Retina (tissue), 1 donor: ENCODE data around the gene AGTPBP1.

Experiments
- DNase-seq: peaks from one replicate; pipeline ENCODE4 v3.0.0-alpha.2; 2016

AGTPBP1 gene

DNA sequence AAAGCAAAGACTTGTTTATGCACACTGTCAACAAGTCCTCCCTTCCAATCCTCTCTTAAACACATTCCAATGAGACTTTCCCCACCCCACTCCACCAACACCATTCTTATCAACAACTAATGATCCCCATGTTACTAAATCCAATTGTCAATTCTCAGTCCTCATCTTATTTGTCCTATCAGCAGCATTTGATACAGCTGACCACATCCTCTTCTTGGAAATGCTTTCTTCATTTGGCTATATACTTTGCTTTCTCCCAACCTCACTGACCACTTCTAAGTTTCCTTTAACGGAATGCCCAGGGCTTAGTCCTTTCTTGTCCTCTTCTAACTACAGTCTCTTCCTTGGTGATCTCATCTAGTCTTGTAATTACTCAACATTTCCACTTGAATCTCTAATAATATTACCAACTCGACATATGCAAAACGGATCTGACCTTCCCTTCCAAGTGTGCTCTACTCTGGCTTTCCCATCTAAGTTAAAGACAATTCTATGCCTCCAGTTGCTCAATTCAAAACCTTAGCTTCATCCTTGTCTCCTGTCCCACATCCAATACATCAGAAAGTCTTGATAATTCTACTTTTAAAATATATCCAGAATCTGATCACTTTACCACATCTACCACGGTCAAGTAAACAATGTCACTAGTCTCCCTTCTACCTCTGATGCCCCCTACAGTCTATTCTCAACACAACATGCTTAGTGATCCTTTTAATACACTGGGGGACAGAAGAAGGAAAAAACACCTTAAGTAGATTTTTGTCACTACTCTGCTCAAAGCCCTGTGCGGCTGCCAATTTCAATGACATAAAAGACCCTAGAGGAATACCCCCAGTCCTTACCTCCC, 25.5 kb downstream of the AGTPBP1 start:
- DNase-seq, result no peak

DNA sequence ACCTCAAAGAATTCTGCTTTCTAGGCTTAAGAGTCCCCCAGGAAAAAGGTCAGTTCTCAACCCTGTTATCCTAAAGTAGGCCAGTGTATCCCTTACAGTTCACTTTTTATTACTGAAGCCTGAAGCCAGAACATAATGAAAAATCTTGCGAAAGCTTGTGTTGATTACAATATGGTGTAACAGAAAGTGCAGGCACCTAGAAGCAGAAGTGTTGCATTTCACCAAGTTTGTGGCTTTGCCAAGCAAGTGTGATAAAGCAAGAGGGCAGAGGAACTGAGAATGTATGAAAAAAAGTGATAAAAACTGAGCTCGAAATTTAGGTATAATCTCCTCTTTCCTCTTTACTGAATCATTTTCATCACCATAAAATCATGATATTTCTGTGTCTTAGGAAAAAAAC, 26.2 kb downstream of the AGTPBP1 start:
- no peak for DNase-seq

DNA sequence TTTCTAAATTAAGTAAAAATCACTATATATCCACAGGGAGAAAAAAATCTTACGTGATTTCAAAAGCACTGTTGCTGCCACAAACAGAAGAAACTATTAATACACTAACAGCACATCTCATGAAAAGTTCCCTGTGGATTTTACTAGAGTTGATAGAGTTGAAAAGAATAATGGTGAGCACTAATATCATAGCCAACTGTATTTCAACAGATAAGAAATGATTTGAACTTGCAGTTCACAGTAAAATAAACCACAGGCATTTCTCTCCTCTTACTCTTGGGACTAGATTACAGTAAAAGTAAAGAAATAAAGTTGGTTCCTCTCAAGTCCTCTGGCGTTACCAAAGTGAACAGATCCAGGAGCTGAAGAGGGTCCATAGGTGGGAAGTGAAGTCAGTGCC, 27.9 kb downstream of the AGTPBP1 start:
- DNase-seq, result no peak

DNA sequence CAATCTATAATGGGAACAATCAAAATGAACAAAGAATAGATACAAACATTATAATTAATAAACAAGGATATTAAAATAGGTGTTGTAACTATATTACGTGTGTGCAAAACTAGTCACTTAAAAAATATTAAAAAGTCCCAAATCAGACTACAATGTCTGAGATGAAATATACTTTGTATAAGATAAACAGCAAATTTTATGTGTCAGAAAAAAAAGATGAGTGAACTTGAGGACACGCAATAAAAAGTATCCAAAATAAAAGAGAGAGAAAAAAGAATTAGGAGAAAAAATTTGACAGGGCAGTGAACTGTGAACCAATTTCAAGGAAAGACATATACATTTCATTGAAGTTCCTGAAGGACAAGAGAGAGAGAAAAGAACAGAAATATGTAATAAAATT, 37.0 kb downstream of the AGTPBP1 start:
- no peak for DNase-seq

DNA sequence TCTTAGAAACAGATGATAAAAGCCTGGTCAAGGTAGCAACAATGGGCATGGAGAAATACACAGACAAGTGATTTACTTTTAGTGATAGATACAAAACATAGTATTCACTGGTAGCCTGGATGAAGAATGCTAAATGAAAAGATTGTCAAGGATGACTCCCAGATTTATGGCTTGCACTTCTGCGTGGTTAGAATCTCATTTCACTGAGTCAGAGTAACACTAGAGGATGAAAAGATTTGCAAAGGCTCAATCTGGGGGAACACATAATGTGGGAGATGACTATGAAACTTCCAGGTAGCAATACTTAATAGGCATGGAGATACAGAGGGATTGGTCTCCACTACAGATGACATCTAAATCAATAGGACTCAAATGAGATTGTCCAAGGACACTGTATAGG, 38.4 kb downstream of the AGTPBP1 start:
- DNase-seq, result no peak

DNA sequence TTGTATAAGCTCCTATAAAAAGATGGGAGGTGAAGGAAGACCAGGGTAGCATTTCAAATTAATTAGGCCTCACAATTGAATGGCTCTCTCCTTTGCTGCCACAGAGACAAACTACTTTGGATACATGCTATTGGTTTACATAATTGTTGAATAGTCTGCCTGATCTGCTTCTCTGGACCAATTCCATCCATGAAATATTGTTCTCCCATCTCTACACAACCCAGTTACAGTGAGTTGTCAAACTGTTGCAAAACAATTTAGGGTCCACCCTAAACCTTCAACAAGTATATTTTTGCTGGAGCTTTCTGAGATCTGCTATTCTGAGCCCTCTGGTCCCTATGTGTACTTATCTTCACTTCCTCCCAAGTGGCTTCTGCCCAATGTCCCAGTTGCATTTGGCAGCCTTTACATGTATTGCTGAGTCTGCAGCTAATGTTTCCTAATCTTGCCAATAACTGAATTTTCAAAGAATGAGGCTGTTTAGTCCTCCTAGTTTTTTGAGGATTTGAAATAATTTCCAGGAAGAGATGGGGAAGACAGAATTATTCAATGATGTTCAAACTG, 38.9 kb downstream of the AGTPBP1 start:
- no peak for DNase-seq

DNA sequence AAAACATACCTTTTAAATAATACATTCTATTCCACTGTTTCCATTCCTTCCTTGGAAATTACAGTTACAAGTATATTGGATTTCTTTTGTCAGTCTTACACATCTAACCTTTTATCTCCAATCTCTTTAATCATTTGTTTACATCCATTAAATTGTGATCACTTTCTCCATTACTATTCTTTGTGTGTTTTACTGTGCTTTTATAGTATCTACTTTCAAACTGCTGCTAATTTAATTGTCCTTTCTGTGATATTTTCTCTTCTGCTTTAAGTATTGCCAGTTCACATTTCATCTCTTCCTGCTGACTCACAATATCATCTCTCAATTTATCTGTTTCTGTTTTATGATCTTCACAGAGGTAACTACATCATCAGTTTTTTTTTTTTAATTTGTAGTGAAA, 39.6 kb downstream of the AGTPBP1 start:
- no peak for DNase-seq

DNA sequence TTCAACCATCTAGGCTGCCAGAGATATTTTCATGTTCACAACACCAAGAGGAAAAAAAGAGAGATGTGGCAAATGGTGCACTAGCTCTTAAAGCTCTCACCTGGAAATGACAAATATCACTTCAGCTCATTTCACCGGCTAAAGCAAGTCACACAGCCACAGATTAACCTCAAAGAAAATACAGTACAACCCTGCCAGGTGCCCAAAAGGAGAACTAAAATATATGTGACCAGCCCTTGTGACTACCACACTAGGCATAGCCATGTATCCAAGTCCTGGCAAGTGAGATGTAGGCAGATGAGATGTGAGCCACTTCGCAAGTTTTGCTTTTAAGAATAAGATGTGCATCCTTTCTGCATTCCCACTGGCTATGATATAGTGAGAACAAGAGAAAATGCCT, 41.4 kb downstream of the AGTPBP1 start:
- no peak for DNase-seq

DNA sequence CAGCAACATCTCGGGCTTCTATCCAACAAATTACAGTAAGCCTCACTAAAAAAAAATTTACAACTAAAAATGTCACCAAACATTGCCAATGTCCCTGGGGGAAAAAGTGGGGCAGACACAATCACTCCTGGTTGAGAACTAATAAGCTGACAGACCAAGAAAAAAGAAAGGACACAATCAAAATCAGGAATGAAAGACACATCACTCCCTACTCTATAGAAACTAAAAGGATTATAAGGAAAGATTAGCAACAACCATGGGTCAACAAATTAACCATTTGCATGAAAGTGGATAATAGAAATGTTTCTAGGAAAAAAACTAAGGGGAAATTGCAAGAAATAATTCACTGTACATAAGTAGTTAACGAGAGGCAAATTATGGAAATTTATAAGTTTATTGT, 53.4 kb downstream of the AGTPBP1 start:
- no peak for DNase-seq

DNA sequence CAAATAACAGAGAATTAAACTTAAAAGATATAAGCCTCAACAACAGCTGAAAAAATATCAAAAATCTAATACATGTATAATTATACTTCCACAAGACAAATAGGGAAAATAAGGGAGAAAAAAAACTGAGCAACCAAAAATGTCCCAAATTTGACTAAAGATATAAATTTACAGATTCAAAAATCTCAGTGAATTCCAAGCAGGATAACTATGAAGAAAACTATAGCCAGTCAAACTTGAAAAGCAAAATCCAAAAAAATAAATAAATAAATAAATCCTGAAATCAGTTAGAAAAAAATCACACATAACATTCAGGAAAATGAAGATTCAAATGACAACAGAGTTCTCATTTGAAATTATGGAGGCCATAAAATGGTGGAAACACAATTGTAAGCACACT, 56.7 kb downstream of the AGTPBP1 start:
- DNase-seq, result no peak

DNA sequence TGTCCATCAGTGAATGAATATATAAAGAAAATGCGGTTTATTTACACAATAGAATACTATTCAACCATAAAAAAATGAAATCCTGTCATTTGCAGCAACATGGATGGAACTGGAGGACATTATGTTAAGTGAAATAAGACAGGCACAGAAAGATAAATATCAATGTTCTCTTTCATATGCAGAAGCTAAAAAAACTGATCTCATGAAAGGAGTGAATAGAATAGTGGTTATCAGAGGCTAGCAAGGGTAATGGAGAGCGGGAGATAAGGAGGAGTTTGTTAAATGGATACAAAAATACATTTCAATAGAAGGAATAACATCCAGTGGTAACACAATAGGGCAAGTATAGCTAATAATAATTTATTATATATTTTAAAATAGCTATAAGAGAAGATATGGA, 65.0 kb downstream of the AGTPBP1 start:
- DNase-seq, result no peak

DNA sequence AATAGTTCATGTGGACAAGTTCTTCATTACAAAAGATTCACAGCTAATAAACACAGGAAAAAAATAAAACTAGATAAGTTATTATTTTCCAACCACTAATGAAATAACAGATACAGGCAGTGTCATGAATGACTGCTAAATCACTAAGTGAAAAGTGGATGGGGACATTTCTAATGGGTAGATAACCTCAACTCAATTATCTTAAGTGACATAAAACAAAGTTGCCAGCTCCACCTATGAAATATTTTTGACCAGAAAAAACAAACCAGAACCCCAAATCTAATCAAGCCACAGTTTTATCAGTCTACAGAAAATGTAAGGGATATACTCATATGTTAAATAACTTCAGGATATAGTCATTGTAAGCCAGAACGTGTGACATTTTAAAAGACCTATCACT, 74.4 kb downstream of the AGTPBP1 start:
- no peak for DNase-seq

DNA sequence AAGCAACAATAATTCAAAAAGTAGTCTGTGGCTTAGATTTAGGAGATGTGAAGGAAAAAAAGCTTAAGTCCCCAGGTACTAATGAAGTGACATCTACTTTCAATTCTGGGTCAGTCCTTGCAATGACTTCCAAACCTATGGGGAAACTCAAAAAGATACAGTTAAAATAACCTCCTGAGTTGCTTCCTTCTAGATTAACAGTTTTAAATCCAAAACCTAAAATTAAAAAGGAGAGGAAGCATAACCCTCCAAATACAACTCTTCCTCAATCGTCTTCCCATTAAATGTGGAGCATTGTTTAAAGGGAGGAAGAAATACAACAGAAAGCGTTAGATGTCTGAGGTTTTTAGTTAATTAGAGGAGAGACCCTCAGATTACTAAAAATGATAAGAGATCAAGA, 75.7 kb downstream of the AGTPBP1 start:
- no peak for DNase-seq

DNA sequence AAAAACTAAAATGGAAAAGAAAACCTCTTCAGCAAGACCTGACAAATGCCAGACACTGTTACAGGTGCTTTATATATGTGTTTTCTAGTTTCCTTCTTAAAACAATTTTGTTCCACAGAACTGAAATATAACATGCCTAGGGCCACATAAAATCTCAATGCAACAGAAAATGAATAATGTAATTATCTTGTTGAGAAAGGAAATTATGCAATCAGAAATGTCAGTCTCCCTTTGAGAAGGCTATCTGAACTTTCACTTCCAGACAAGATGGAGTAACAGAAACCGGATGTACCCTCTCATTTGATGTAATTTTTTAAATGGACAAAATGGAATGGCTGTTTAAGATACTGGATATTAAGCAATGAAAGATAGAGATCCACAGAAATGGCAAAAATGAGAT, 79.2 kb downstream of the AGTPBP1 start:
- no peak for DNase-seq

DNA sequence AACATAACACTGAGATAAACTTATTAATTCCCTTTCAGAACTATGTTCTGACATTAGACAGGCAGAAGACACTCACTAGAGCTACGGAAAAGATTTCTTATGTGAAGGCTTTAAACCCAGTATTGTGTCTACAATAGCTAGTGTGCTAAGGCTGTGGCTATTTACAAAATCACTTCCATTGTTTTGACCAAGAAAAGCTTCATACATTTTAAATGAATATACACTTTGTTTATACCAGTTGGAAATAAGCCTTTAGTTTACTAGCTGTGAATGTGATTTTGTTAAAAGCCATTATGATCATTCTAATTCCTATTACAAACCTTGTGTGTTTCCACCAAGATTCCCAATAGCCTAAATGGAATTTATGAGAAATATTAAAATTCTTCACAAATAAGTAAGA, 83.0 kb downstream of the AGTPBP1 start:
- DNase-seq, result no peak

DNA sequence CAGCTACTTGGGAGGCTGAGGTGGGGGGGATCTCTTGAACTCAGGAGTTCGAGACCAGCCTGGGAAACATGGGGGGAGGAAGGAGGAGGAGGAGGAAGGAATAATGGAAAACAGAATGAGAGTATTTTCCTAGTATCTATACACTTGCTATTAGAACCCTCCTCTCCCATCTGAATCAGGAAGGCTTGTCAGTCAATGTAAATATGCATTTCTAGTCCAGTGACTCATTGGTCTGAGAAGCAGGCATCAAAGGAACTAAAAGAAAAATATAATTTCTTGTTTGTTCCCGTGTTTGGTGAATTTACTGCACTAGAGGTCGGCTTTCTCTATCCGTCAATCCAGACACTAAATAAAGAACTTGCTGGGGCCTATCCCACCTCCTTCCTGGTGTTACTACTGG, 88.6 kb downstream of the AGTPBP1 start:
- no peak for DNase-seq

DNA sequence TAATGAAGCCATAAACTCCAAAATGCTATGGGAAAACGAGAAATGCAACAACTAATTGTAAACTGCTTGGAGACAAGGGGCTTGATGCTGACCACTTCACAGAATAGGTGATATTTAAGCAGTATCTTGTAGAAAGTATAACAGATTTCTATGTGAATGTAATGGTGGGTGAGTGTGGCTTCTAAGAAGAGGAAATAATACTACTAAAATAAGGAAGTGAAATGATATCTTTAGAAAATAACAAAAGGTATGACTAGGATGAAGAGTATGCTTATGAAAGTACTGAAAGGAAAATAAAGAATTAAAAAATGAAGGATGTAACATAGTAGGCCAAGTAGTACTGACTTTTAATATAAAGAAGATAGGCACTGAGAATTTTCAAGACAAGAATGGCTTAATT, 94.2 kb downstream of the AGTPBP1 start:
- no peak for DNase-seq

DNA sequence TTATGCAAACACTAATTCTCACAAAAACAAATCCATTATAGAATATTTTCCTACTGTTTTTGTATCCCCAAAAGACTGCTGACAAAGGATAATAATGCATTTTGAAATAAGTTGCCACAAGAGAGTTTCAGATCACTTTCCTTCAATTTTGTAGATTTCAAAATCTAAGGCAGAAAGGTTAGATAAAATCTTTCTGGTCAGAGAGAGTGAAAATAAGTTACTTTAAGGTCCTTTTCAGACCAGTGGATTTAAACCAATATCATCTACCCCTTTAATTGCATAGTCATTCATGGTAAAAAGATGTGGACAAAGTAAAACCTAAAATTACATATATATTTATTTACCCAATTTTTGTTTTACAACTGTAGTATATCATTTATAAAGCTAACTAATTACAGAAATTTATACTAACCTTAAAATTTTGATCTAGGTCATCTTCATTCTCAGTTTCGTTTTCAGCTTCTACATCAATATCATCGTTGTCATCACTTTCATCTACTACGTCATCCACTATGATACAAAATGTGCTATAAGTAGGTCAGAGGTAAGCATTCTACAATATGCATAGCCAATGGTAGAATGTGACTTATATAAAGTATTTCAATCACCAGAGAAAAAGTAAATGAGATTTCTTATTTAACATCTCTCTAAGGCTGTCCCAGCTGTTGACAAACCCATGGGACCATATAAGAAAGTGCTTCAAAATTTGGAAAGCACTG, 95.7 kb downstream of the AGTPBP1 start:
- no peak for DNase-seq

DNA sequence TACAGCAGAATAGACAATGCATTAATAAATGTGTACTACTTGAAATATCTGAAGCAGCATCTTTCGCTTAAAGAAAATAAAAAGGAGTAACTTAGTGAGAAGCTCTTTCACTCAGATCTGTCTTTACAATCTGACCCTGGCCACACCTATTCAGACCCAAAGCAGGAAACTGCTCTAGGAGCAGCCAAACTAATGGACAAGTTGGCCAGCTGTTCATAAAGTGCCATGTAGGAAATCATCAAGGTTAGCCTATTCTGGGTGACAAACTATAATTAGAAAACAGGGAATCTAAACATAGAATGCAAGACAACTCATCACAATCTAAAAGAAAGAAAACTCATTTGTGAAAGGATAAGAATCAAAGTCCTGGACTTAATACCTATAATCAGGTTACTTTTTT, 101.3 kb downstream of the AGTPBP1 start:
- DNase-seq, result no peak

DNA sequence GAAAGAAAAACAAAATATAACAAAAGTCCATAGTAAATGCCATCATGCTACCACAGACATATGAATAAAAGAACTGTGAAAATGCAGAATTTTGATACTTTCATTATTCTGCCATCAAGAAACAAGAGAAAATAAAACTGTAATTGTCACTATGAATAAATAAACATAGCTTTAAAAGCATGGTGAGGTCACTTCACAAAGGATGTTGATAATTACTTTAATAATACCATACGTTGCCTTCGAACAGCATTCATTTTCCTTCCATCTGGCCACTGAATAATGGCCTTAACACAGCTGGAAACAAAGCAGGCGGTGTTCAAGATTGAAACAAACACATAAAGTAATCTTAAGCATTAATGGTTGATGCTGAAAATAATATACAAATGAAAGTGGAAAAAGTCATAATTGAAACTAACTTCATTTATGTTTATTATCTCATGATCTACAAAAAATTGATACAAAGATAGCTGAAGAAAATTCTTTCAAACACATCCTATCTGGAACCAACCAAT, 102.0 kb downstream of the AGTPBP1 start:
- no peak for DNase-seq

DNA sequence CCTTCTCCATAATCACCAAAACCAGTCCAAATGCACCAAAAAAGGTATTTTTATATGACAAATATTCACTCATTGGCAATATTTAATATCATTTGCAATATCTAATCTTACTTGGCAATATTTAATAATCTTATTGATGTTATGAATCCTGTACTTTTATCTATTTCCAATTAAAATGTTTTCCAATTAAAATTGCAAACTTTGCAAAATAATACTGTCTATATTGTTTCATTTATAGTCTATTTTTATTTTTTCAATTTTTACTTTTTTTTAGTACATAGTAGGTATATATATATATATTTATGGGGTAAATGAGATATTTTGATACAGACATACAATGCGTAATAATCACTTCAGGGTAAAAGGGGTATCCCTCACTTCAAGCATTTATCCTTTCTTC, 109.9 kb downstream of the AGTPBP1 start:
- DNase-seq, result no peak

DNA sequence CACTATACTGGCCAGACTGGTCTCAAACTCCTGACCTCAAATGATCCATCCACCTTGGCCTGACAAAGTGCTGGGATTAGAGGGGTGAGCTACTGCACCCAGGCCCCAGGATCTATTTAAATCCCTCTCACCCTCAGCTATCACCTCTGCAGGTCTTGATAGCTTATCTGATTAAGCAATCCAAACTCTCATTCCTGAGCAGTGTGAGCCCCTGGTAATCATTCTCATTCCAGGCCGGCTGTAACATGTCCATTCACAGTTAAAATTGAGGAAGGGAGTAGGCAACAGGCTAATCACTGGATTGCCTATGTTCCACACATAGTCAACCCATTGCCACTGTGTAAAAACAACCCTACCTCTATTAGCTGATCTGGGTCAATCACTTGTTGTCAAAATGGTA, 111.1 kb downstream of the AGTPBP1 start:
- no peak for DNase-seq

DNA sequence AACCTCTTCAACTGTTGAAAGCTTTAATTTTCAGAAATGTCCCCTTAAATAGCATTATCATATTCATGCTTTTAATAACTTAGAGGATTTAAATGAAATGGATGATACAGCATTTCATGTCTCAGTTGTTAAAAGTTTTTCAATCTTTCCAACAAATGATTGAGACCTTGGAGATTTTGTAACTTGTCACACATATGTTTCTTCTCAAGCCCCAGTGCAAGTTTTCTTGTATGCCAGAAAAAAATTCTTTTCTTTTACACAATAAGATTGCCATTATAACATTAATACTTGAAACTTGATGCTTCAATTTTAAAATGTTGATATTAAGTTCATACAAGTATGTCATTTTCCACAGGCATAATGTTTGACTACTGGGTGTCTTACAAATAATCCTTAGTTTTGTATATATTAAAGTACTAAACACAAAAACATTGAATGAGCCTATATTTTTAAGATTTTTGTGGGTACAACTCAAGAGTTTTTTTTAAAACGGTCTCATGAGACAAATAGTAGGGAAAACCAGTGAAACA, 124.5 kb downstream of the AGTPBP1 start:
- DNase-seq, result no peak

DNA sequence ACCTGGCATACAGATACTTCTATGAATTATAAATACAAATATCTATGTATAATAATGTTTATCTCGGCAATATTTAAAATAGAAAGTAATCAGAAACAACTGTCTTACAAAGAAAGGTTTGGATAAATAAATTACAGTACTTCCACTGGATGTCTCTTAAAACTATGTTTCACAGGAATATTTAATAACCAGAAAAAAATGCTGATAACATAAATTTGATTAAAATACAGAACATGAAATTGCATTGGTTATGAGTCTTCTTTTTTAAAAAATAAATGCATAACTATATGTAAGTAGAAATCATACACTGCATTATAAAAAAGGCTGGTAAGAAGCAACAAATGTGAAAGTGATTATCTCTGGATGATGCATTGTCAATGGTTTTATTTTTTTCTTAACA, 126.0 kb downstream of the AGTPBP1 start:
- DNase-seq, result no peak
